CD4-positive, alpha-beta T cell treated with Interferon alpha-2 for 1 hour (primary cell): ENCODE data around the gene BBS9.
"Not testable (repeated sequence)": the region's sequence is repeated elsewhere in the genome, so short reads cannot be mapped to it uniquely, and the experiment has no call there.

ENCODE experiments used
- DNase-seq, 2 donors: peaks; one replicate each; pipeline ENCODE4 v3.0.0-alpha.2; 2020 to 2022

Gene BBS9

DNA sequence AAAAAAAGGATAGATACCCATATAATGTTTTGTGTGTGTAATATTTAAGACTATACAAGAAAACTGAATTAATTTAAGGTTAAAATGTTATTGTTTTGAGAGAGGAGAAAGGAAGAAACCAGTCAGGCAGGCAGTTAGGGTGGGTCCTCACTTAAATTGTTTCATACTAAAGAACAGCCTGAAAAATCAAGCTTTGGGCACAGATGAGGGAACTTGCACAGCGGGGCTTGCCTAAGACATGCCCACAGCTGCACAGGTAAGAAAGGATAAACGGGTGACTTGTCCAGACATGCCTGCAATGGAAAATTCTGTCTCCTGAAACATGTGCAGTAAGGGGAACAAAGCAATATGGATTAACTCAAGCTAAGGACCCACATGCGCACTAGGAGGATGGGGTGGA, 158.4 kb downstream of the BBS9 start:
- no peak for DNase-seq

DNA sequence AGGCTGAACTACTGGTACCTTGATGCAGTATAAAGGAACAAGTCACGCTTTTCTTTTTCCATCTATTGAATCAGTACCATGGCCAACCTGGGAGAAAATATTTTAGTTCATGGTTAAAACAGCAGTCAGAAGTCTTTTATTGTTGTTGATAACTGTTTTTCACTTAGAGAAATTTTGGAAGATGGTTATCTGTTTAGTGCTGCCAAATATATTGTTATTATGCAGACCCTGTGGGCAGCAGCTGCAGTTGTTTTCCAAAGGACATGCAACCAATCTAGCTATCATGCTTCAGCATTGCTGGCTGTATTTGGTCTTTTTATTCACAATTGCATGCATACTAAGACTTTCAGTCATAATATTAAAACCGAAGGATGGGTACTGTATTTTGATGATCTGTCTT, 169.5 kb downstream of the BBS9 start:
- no peak for DNase-seq

DNA sequence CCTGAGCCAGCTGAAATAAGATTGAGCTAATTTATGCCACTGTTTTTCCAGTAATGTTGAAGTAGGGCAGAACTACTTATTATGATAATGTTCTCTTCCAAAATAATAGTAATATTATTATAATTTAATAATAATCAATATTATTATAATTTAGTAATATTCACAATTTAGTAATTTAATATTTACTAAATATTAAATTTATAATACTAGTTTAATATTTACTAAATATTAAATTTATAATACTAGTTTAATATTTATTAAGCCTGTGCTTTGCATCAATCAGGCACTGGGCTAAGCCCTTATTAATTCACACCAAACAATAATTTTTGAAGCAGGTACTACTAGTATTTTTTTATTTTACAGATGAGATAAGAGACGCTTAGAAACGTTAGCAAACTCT, 170.1 kb downstream of the BBS9 start:
- no peak for DNase-seq

DNA sequence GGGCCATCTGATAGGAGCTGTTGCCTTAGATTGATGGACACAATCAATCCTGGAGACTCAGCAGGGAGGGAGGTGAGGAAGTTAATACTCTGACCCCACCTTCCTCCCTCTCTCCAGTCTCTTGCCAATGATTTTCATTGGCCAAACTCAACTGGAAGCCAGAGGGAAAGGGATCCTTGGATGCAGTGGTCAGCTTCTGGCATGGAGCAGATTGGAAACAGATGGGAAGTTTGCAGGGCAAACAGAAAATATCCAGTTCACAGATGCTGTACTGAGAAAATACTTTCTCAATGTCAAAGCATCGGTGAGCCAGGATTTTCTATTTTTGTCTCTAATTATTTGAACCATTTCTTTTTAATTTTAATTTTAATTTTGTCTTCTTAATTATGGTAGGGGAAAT, 170.8 kb downstream of the BBS9 start:
- no peak for DNase-seq

DNA sequence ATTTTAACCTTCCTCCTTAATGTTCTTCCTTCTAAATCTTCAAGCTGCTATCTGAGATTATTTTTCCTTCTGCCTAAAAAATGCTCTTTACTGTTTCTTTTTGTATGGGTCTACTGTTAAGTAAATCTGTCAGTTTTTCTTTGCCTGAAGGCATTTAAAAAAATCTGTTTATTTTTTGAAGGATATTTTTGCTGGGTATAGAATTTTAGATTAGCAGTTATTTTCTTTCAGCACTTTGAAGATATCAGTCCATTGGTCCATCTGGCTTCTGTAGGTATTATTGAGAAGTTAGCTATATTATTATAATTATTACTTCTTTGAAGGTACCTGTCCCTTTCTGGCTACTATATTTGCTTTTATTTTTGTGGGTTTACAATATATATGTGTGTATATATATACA, 171.4 kb downstream of the BBS9 start:
- no peak for DNase-seq

- not testable (repeated sequence) for DNase-seq
Measured at GRCh38 chr7:33303978-33304557, 174.7 kb downstream of the BBS9 start.

DNA sequence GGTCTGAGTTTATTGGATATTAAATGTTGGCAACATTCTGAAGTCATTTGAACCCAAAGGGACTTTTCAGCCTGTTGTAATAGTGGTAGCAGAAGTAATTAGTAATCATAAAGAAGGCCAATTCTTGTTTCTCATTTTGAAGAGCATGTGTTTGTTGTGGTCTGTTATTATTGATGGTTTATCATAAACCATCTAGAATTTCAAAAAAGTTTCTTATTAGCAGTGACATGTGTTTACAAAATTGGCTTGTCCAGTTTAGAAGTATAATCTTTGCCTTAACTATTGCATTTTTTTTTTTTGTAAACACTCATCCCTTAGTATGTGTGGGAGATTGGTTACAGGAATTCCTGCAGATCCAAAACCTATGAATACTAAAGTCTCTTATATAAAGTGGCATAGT, 177.8 kb downstream of the BBS9 start:
- DNase-seq, result no peak

GRCh38 chr7:33310546-33310945, 181.2 kb downstream of the BBS9 start:
- no peak for DNase-seq

DNA sequence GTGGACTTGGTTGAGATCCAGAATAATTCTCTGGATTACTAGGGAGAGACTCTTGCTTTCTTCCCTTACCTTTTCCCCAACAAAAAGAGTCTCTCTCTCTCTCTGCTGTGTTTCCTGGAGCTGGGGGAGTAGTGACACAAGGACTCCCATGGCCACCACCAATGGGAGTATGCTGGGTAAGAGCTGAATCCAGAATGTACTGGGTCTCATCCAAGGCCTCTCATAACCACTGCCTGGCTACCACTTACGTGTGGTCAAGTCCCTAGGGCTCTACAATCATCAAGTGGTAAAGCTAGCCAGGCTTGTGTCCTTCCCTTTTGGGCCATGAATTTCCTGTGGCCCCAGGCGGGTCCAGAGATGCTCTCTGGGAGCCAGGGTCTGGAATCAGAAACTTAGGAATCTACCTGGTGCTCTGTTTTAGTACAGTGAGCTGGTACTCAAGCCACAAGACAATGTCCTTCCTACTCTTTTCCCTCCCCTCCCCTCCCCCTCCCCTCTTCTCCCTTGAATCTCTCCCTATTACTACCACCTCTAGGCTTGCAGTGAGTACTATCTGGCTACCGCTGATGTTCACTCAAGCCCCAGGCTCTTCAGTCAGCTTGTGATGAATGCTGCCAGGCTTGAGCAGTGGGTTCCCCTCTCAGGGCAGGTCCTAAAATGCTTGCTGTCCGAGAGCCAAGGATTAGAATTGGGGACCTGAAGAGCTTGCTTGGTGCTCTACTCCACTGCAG, 196.6 kb downstream of the BBS9 start:
- no peak for DNase-seq

- DNase-seq, result no peak
Measured at GRCh38 chr7:33326485-33326848, 197.1 kb downstream of the BBS9 start.

DNA sequence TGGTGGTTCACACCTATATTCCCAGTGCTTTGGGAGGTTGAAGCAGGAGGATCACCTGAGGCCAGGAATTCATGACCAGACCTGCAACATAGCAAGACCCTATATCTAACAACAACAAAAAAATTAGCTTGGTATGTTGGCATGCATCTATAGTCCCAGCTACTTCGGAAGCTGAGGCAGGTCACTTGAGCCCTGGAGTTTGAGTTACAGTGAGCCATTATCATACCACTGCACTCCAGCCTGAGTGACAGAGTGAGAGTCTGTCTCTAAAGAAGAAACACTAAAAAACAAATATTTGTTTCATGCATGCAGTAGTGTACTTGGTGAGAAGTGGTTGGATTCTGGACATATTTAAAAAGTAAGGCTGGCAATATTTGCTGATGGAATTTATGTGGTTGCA, 198.1 kb downstream of the BBS9 start:
- DNase-seq, result no peak

- DNase-seq, result no peak
Measured at GRCh38 chr7:33334349-33334748, 205.0 kb downstream of the BBS9 start.

DNA sequence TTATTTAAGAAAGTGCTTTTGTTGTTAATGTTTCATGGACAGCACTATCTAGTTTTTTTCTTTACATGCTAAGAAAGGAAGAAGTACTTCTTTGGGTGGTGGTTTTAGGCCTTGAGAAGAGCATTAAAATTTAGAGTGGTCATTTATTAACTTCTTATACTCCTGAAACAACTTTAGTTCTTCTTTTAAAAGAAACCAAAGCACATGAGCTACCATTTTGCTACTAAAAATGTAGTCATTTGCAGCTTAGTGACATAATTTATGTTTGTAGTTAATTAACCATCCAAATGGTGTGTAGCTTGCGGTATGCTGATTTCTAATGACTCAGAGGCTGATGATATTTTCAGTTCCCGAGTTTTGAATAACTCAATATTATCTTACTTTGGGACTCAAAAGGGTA, 207.5 kb downstream of the BBS9 start:
- DNase-seq, result no peak

DNA sequence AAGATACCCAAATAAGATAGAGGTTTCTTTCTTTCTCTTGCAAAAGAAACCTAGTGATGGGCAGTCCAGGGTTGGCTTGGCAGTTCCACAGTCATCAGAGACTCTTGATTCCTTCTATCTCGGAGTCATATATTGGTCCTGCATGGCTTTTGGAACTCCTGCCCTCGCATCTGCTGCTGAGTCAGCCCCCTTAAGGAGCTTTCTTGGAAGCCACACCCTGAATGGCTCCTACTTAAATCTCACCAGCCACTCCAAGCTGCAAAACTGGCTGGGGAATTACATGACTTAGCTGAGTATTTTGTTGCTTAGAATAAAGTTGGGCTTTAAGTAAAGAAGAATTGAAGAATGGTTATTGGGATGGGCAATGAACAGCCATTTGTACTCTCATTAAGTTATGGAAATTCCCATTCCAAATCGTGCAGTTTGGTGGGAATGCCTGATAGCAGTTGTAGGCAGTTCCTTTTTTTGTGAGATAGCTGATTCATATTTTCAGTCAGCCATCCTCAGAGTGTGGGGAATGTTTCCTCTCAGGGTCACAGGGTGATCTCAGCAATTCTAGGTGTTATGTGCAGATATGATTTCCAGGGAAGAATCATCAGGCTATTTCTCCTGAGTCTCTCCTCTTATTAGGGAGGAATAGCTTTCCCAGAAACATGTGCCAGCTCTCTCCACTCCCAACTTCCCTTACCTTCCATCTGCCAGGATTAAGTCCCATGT, 209.9 kb downstream of the BBS9 start:
- no peak for DNase-seq

DNA sequence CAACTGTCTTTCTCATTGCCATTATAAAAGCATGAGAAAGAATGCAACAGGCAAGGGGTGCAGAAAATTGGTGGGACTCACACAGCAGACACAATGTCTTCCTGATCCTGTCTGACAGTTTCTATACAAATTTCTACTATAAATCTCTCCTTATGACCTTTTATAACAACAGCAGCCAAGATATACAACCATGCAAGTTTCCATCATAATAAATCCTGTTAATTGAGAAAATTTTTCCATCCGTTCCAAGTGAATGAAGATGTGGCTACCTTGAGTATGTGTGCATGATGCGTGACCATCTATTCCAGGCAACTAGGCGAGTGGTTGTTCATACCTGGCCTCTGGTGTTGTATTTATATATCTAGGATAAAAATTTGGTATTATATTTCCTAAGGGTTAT, 216.7 kb downstream of the BBS9 start:
- DNase-seq, result no peak

DNA sequence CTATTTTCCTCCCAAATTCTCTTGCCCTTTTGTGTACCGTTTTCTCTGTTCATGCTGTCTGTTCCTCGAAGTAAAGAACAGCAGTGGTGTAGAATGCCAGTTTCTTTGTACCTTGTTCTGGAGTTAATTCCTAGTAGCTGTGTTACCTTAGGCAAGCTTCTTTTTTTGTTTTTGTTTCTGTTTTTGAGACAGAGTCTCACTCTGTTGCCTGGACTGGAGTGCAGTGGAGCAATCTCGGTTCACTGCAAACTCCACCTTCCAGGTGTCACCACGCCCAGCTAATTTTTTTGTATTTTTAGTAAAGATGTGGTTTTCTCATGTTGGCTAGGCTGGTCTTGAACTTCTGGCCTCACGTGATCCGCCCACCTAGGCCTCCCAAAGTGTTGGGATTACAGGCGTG, 221.2 kb downstream of the BBS9 start:
- no peak for DNase-seq

GRCh38 chr7:33351709-33352108, 222.3 kb downstream of the BBS9 start:
- no peak for DNase-seq

DNA sequence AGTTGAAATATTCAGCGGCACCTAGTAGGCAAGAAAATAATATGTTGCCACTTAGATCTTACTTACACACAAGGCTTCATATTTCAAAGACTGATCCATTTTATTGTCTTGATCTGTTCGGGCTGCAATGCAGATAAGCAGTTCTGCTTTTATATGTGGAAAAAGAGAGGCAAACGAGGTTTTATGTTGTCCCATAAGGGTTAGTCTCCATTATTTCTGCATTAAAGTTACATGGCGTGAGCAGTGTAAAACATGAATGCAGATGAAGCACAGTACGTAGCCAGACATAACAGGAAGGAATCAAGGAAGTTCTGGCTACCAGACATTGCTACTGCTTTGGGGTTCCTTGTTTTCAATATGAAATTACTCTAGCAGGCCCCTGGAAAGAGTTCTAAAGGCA, 224.8 kb downstream of the BBS9 start:
- no peak for DNase-seq

GRCh38 chr7:33355386-33355785, 226.0 kb downstream of the BBS9 start:
- no peak for DNase-seq

- DNase-seq, result no peak
Measured at GRCh38 chr7:33356336-33356735, 227.0 kb downstream of the BBS9 start.

GRCh38 chr7:33357846-33358245, 228.5 kb downstream of the BBS9 start:
- DNase-seq, result no peak

GRCh38 chr7:33369888-33370287, 240.5 kb downstream of the BBS9 start:
- DNase-seq, result no peak

GRCh38 chr7:33373195-33373594, 243.8 kb downstream of the BBS9 start:
- no peak for DNase-seq

DNA sequence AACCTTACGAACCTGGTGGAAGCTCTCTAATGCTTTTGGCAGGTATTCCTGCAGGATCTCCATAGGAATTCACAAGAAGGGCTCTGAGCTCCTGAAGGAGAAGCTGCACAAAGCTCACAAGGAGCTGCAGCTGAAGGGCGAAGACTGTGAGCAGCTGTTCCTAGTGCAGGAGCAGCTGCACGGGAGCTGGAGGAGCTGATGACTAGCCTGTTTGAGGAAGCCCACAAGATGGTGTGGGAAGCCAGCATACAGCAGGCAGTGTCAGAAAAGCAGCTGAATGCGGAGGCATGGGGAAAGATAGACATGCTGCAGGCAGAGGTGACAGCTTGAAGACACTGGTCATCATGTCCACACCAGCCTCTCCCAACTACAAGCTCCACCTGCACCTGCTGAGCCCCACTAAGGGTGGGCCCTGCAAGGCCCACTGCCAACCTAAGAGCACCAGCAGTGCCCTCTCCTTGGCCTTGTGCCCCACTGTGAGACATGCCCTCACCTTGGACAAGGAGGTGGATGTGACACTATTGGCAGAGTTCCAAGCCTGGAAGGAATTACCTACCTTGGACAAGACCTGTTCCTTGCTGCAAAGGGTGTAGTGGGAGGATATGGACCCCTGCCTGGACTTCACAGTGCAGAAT, 250.6 kb downstream of the BBS9 start:
- DNase-seq, result no peak
